GM08714 (cell line): ENCODE results near the gene NUTM1.
"Not testable (repeated sequence)": the region's sequence is repeated elsewhere in the genome, so short reads cannot be mapped to it uniquely, and the experiment has no call there.

Experiments used
- H3K4me3 ChIP-seq: fragments of 200-500 bp; sonication (Bioruptor generic); 2 replicates; pipeline ENCODE4 v1.5.1; 2014; ENCODE audit warnings: mild to moderate bottlenecking, low read length, inconsistent platforms
- ZNF274 ChIP-seq: IDR thresholded peaks from 2 replicates; pipeline ENCODE4 v1.6.1; 2012; ENCODE audit warnings: mild to moderate bottlenecking, low read depth, low read length

The NUTM1 gene

DNA sequence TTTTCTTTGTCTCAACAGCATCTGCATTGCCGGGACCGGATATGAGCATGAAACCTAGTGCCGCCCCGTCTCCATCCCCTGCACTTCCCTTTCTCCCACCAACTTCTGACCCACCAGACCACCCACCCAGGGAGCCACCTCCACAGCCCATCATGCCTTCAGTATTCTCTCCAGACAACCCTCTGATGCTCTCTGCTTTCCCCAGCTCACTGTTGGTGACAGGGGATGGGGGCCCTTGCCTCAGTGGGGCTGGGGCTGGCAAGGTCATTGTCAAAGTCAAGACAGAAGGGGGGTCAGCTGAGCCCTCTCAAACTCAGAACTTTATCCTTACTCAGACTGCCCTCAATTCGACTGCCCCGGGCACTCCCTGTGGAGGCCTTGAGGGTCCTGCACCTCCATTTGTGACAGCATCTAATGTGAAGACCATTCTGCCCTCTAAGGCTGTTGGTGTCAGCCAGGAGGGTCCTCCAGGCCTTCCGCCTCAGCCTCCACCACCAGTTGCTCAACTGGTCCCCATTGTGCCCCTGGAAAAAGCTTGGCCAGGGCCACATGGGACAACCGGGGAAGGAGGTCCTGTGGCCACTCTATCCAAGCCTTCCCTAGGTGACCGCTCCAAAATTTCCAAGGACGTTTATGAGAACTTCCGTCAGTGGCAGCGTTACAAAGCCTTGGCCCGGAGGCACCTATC lies 5.0 kb downstream of the NUTM1 start:
- TF ChIP-seq ZNF274: no peak
- no peak overlapping the region for H3K4me3 ChIP-seq

DNA sequence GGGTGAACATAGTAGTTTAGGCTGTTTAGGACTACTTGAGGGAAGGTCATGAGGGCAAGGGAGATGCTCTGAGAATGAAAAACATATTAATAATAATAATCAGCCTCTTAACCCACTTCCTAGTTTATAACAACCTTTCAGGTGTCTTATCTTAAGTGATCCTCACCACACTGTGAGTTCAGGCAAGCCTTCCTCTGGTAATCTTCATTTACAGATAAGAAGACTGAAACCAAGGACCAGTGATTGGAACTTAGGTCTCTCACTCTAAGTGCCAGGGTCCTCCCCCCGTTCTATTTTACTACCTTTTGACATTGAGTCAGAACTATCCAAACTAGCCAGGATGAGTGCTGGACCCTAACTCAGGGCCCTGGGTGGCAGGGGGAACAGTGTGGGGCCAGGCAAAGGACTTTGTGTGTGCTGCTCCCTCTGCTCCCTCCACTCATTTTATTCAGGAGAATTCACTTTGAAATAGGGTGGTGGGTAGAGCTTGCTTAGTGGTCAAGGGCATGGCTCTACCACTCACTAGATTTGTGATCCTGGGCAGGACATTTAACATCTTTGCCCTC lies 5.7 kb downstream of the NUTM1 start:
- TF ChIP-seq ZNF274: no peak
- no peak overlapping the region for H3K4me3 ChIP-seq

DNA sequence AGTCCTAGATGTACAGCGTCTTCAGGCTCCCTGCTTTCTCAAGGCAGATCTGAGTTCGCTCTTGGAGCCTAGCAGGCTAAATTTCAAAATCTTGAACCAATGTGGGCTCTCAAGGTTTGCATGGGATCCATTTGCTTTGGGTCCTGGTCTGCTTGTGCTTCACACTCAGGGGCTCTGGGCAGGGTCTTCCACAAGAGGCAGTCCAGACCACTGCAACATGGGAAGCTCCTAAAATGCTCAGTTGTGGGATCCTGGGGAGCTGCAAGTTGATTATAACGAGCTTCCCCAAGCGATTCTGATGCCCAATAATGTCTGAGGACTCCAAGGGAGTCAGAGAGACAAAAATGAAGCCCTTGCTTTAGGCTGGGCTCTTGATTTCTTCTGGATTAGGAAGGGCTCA lies 6.7 kb downstream of the NUTM1 start:
- H3K4me3 ChIP-seq: no peak overlapping the region
- no peak for TF ChIP-seq ZNF274

DNA sequence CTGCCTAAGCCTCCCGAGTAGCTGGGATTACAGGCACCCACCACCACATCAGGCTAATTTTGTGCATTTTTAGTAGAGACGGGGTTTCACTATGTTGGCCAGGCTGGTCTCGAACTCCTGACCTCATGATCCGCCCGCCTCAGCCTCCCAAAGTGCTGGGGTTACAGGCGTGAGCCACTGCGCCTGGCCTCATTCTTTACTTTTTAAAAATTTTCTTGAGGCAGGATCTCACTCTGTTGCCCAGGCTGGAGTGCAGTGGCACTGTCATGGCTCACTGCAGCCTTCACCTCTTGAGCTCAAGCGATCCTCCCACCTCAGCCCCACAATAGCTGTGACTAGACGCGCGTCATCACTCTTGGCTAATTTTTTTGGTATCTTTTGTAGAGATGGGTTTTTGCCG lies 9.9 kb downstream of the NUTM1 start:
- H3K4me3 ChIP-seq: not testable (repeated sequence)

DNA sequence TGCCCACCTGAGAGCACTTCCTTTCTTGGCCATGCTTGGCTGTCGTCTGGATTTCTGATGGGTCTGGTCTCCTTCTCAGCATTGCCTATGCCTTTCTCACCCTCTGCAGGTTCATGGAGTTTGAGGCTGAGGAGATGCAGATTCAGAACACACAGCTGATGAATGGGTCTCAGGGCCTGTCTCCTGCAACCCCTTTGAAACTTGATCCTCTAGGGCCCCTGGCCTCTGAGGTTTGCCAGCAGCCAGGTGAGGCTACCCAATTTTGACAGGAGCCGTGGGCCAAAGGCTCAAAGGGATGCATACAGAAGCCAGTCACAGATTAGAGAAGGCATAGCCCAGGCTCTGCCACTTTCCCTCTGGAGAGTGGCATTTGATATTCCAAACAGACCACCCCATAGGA lies 10.5 kb downstream of the NUTM1 start:
- no peak overlapping the region for H3K4me3 ChIP-seq
- TF ChIP-seq ZNF274: no peak

DNA sequence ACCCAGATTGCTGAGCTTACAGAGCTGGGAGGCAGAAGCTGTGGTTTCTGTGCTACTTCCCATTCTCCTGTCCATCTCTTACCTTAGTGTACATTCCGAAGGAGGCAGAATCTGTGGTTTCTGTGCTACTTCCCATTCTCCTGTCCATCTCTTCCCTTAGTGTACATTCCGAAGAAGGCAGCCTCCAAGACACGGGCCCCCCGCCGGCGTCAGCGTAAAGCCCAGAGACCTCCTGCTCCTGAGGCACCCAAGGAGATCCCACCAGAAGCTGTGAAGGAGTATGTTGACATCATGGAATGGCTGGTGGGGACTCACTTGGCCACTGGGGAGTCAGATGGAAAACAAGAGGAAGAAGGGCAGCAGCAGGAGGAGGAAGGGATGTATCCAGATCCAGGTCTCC lies 11.2 kb downstream of the NUTM1 start:
- TF ChIP-seq ZNF274: no peak
- H3K4me3 ChIP-seq: no peak overlapping the region

DNA sequence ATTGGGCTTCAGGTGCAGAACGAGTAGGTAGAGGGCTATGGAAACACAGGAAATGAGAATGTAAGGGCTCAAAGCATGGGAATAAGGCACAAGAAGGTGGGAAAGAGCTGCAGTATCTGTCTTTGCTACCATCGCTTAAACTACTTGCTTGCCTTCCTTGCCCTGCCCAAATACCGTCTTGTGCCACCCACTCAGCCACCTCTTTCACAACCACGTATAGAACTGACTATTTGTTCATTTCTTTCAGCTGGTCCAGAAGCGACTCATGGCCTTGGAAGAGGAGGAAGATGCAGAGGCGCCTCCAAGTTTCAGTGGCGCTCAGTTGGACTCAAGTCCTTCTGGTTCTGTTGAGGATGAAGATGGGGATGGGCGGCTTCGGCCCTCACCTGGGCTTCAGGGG lies 12.1 kb downstream of the NUTM1 start:
- H3K4me3 ChIP-seq: no peak overlapping the region

DNA sequence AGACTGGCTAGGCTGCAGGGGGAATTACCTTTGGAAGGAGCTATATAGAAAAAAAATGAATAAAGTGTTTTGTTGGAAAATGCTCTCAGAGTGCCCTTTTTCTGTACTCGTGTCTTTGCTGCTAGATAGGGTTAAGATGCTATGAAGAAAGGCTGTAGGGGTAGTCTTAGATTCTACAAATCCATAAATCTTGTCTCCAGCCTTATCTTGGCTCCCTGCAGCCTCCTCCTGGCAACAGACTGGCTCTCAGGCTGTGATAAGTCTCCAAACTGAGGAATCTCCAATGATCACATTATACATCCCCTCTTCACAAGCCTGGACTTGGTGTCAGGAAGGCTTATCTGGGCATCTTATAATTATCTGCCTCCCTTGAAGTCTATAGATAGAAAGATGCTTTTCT lies 14.5 kb downstream of the NUTM1 start:
- no peak for TF ChIP-seq ZNF274
- no peak overlapping the region for H3K4me3 ChIP-seq

More for the DNA sequence above, 12.1 kb downstream of the NUTM1 start:
- TF ChIP-seq ZNF274: no peak

DNA sequence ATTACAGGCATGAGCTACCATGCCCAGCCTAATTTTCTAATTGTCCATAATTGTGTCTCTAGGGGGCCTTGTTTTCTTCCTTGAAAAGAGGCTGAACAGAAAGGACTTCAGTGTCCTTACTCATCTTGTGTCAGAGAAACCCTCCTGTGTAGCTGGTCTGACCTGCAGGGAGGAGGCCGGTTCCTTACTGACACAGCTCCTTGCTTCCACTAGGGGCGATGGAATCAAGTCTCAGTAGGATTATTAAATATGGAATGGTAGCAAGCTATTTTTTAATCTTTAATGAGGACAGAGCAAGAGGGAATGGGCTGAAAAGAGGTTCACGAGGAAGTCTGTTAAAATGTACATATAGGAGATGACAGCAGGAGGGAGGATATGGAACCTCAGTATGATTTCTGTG lies 15.3 kb downstream of the NUTM1 start:
- no peak for TF ChIP-seq ZNF274
- no peak overlapping the region for H3K4me3 ChIP-seq

DNA sequence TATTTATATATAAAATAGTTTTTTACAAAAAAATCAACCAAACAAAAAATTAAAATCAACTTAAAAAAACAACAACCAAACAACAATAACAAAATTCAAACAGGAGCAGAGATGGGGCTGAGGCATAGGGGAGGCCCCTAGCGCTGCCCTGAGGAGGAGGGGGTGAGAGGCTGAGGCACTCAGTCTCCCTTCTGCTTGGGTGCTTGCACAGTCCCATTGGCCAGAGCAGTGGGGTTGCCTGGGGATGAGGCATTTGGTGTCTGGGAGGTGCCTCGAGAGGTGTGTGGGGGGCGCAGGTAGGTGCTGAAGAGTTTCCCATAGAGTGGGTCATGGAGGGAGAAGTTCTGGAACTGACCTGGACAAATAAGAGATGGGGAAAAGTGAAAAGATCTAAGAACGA lies 15.8 kb downstream of the NUTM1 start:
- H3K4me3 ChIP-seq: no peak overlapping the region
- TF ChIP-seq ZNF274: no peak

DNA sequence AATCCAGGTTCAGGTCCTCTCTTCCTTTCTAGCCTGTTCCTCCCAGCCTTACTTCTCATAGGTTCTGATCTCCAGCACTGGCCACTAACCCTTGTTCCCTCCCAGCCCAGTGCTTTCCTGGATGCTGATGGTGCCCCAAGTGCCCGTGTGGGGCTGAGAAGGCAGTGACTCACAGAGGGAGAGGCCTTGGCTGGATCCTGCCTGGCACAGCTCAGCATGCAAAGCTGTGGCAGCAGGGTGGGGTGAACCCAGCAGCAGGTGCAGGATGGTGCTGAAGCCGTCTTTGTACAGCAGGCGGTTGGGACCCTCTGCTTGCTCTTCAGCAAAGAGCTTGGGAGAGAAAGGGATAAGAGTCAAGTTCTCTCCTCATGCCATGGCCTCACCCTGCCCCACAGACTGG lies 16.3 kb downstream of the NUTM1 start:
- no peak overlapping the region for H3K4me3 ChIP-seq
- TF ChIP-seq ZNF274: no peak

DNA sequence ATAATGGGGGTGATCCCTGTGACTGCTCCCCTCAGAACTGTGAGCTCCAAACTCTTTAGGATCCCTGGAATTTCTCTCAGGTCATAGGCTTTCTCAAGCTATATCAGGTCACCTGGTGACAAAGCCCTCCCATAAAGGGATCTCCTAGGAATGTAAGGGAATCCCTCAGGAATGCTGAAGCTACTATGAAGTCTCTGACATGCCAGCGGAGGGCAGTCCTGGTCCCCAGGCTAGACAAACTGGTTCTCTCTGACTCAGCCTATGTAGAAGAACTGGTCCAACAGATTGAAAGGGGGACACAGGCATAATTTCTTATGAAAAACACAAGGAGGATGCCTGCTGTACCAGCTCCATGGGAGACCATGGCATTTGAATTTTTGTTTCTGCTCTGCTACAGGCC lies 17.2 kb downstream of the NUTM1 start:
- TF ChIP-seq ZNF274: no peak

DNA sequence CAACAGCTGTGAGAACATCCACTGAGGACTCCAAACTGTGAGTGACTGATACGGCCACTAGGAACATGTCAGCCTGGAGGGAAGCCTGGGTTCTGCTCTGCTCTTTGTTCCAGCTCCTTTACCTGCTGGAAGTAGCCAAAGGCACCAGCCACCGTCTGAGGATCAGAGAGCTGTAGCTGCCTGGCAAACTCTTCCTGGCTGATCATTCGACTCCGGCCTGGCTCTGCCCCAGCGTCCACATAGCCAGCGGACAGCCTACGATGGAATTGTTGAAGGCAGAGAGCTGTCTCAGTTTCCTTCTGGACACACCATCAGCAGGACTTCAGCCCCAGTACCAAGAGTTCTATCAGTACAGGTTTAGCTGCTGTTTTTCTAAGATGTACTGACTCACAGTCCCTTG lies 18.2 kb downstream of the NUTM1 start:
- TF ChIP-seq ZNF274: no peak
- no peak overlapping the region for H3K4me3 ChIP-seq

More for the DNA sequence above, 17.2 kb downstream of the NUTM1 start:
- H3K4me3 ChIP-seq: no peak overlapping the region

DNA sequence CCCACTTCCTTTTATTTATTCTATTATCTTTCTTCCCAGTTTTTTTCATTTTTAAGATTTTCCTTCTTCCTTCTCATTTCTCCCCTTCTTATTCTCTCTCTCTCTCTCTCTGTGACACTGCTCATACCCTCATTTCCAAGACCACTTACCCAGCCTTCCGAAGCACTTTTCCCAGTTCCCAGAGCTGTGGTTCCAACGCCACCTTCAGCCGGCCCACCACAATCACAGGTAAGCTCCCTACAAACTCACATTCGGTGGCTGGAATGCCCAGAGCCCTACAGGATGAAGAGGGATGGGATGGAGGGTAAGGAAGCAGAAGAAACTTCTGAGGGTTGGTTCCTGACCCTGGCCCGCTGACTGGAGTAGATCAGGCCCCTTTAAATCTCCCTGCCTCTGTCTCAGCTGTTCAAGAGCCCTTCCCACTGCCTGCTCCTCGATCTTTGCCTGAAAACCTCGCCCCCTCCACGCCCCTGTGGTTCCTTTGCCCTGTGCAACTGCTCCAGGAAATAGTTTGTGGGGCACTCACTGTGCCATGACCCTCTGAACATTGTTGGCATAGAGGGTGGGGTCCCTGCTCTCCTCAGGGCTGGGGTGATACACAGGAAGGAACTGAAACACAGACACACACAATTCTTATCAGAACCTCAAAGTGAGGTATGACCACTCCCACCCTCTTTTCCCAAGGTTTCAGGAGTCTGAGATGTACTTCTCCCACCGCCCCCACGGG lies 19.1 kb downstream of the NUTM1 start:
- no peak for TF ChIP-seq ZNF274
- no peak overlapping the region for H3K4me3 ChIP-seq

DNA sequence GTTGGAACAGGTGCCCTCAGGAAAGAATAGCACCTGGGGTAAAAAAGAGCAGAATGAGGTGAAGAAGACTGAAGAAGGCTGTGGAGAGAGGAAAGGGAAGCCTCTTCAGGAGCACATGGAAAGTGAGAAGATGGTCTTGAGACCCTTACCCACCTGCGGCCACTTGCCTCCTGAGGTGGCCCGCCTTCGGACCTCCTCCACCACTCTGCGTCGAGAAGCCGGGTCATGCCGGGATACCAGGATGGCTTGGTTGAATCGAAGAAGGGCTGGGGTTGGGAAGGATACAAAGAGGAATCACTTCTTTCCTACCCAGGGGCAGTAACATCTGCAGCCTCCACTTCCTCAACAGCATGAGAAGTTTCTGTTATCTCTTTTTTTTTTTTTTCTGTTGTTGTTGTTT lies 20.9 kb downstream of the NUTM1 start:
- TF ChIP-seq ZNF274: no peak
- no peak overlapping the region for H3K4me3 ChIP-seq

DNA sequence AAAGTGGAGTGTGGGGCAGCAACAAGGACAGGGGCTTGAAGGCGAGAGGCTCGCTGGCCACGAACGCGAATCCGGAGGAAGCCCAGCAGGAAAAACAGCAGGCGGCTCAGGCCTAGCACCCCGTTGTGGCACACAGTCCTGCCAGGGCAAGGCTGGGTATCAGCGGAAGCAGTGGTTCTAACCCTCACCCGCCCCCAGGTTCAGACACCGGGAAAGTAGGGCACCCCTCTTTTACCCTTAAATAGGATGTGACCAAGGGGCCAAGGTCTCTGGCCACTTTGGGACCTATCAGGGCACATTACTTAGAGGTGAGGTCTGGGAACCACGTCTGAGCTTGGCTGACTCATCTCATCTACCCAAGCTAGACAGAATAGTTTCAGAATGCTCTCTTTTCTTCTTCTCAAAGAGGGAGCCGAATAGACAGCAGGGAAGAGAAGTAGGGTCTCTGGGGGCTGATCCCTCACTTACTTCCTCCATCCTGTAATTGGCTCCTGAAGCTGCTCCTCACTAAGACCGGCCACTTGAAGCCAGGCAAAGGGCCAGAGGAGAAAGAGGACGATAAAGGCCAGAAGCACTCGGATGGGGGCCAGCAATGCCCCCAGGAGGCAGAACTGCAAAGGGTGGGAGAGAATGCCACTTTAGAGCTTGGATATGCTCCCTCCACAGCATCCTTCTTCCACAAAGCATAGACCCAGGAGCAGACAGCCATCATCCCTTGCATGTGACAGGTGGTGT lies 22.1 kb downstream of the NUTM1 start:
- TF ChIP-seq ZNF274: no peak
- peak overlapping the region; percentile 82; the same call in 1 of the 2 replicates for H3K4me3 ChIP-seq
